Peyer's patch (tissue), 4 donors: ENCODE results near the gene SP6.

Experiments used
- POLR2A ChIP-seq, 2 donors: fragments of 450-650 bp; IDR thresholded peaks; one replicate each; pipeline ENCODE4 v1.5.1; 2017; ENCODE audit warnings: antibody characterized with exemption in 2 of 2, mild to moderate bottlenecking in 2 of 2, moderate library complexity in 2 of 2
- TF ChIP-seq, protein P1 (sequence below), 6 experiments: fragments of 450-650 bp in 4 of 6; fragments of 200-600 bp in 2 of 6; sonication (generic) in 1 of 6; IDR thresholded peaks; one replicate each; pipeline ENCODE4 v1.5.1; 2017 to 2019; ENCODE audit warnings: antibody characterized with exemption in 6 of 6, mild to moderate bottlenecking in 3 of 6, moderate library complexity in 1 of 6

DNA sequence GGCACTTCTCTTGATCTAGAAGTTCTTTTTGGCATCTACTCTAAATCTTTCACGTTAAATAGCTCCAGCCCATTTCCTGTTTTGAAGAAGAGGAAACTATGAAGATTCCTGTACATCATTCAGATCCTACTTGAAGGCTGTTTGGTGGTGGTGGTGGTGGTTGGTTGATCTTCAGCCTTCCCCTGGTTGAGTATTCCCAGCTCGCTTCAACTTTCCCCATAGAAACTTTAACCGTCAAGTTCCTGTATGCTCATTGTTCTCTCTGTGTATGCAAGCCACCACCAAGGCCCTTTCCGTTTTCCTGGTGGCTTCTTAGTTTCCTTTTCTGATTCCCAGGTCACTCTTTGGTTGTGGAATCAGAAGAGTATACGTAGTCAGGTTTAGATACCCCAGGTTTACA is 16.2 kb downstream of the SP6 start:
- TF ChIP-seq, protein P1, sequence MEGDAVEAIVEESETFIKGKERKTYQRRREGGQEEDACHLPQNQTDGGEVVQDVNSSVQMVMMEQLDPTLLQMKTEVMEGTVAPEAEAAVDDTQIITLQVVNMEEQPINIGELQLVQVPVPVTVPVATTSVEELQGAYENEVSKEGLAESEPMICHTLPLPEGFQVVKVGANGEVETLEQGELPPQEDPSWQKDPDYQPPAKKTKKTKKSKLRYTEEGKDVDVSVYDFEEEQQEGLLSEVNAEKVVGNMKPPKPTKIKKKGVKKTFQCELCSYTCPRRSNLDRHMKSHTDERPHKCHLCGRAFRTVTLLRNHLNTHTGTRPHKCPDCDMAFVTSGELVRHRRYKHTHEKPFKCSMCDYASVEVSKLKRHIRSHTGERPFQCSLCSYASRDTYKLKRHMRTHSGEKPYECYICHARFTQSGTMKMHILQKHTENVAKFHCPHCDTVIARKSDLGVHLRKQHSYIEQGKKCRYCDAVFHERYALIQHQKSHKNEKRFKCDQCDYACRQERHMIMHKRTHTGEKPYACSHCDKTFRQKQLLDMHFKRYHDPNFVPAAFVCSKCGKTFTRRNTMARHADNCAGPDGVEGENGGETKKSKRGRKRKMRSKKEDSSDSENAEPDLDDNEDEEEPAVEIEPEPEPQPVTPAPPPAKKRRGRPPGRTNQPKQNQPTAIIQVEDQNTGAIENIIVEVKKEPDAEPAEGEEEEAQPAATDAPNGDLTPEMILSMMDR (IDR thresholded peaks at IDR 0.05) = no peak
- no peak for TF ChIP-seq POLR2A (IDR thresholded peaks at IDR 0.05)
